GM18508 (cell line): ENCODE measurements around the gene ENTR1.

ENCODE experiments used
- ATAC-seq: cut with Tn5 transposase; IDR thresholded peaks from one replicate; pipeline ENCODE4 v1.9.1; 2021; ENCODE audit warnings: moderate number of reproducible peaks; ENCODE audit not compliant: insufficient read depth, unreplicated experiment

Gene ENTR1

DNA sequence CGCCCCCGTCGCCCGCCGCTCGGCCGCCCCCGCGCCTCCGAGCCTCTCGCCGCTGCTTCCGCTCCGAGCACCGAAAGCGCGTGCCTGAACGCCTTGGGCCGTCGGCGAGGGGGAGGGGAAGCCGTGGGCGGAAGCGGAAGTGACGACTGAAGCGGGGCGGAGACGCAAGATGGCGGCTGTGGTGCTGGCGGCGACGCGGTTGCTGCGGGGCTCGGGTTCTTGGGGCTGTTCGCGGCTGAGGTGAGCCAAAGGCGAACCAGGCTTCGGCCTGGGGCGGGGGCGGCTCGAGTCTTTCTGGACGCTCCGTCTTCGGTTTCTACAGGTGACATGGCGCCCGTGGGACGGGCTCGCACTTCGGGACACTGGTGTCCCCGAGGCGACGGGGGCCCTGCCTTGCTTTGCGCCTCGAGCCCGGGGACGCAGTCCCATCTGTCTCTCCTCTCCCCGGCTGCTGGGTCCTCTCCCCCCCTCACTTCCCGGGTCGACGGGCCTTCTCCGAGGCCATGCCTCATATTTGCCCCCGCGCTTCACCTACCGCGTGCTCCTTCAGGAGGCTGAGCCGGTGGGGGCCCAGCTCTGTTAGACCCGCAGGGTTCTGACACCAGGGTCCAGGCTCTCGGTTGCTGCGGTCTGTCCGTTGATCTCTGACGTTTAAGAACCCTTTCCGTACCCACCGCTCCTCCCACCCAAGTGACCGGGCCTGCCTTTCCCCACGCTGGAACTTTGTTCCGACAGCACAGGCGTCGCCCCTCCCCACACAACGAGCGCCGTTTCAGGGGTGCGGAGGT, at the start of gene ENTR1, which contains the start of gene PMPCA:
TSS of gene ENTR1 (minus strand) at position 115 of the 788 bp plus-strand sequence. CDS start 217 bp downstream, outside the sequence.
TSS of gene PMPCA (plus strand) at position 159 of the 788 bp plus-strand sequence. CDS start at position 170, 11 bp downstream.
- ATAC-seq = no peak

DNA sequence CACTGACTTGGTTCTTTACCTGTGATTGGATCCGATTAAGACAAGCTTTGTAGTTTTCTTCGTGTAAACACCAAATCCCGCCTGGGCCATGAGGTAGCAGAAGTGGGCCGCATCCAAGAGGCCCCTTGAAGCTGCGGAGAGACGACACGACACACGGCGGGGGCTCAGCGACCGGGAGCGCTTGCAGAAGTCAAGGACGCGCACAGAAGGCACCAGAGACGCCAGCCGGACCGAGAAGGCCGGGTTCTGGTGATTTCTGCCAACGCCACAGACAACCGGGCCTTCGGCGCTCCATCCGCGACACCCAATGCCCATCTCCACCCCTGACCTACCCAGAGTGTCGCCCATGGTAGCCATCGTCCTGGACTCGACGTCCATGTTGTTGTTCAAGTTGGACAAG, 49.0 kb upstream of the ENTR1 start:
- no peak for ATAC-seq

DNA sequence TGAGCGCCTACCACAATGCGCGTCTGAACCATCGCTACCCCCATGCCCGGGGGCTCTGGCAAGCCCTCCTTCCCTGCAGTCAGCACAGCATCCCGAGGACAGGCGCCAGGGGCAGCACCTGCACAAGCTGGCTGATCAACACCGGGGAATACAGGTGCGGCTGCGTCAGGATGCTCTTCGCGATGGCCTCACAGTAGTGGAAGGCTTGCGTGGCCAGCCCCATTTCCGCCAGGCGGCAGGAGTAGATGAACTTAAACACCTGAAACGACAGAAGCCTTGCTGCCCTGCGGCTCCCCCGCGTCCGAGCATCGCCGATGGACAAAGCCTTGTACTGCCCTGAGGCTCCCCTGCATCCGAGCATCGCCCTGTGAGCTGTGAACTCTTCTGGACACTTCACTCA, 46.9 kb upstream of the ENTR1 start:
- no peak for ATAC-seq

DNA sequence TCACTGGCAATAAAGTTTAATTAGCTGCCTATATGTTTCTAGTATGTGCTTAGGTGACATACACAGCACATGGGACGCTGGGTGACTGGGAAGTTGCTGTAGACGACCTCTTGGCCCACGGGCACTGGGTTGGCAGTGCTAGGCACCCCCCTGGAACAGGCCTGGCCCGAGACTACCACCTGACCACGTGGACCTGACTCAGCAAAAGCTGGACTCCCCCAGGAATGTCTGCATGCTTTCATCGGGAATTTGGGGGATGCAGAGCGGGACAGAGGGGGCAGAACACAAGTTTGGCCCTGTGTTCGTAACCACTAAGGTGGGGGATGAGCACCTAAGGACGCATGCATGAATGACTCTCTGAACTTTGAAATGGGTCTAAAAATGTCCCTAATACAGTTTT, 45.8 kb upstream of the ENTR1 start:
- ATAC-seq = no peak

- ATAC-seq = no peak
Measured at GRCh38 chr9:136455043-136456002, 44.9 kb upstream of the ENTR1 start.

GRCh38 chr9:136454026-136454796, 43.8 kb upstream of the ENTR1 start:
- no peak for ATAC-seq

GRCh38 chr9:136453326-136453725, 42.9 kb upstream of the ENTR1 start:
- ATAC-seq = no peak

GRCh38 chr9:136451221-136451877, 40.9 kb upstream of the ENTR1 start:
- no peak for ATAC-seq

DNA sequence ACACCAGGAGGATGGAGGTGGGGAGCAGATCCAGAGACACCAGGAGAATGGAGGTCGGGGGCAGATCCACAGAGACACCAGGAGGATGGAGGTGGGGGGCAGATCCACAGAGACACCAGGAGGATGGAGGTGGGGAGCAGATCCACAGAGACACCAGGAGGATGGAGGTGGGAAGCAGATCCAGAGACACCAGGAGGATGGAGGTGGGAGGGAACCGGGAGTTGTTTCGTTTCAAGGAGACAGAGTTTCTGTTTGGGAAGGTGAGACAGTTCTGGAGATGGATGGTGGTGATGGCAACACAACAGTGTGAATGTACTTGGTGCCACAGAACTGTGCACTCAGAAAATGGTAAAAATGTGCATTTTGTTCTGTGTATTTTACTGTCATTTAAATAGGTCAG, 38.2 kb upstream of the ENTR1 start:
- no peak for ATAC-seq

DNA sequence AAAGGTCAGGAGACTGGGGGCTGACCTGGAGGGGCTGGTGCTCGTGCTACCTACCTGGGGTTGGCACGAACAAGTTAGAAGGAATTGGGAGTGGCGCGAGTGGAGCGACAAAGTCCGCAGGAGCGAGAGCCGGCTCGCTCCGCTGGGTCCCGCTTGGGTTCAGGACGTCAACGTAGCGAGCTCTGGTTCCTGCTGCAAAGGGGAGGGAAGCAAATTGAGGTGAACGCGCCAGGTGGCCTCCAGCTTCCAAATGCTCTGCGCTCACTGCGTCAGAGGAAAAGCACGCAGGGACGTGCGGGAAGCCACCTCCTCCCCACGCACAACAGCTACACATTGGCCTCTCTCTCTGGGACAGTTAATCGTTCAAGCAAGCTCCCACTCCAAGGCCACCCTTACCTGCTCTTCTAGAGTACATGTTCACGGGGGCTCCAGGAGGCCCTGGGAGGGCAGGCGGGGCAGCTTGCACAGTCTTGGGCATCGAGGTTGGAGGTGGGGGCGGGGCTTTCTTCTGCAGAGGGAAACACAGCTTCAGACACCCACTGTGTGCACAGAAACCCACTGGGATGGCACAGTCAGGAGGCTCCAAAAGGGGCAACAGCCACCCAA, 36.9 kb upstream of the ENTR1 start:
- ATAC-seq = no peak

GRCh38 chr9:136445799-136446198, 35.4 kb upstream of the ENTR1 start:
- no peak for ATAC-seq

GRCh38 chr9:136444102-136444501, 33.7 kb upstream of the ENTR1 start:
- no peak for ATAC-seq

GRCh38 chr9:136443687-136444086, 33.3 kb upstream of the ENTR1 start:
- ATAC-seq = no peak

- ATAC-seq = no peak
Measured at GRCh38 chr9:136443087-136443486, 32.7 kb upstream of the ENTR1 start.

DNA sequence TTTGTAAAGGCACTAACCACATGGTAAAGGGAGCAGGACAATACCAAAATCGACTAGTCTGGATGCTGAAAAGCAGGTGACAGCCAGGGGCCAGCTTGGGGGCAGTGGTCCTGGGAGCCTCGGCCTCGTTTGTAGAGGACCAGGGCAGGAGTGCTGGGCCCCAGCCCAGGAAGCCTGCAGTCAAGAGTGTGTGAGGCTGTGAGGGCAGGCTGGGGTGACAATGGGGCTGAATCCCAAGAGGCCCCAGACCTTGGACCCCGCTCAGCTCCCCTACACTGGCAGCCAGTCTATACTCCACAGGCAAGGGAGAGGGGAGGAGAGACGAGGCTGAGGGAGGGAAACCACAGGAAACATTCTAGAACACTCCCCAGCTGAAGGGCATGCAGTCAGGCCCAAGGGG, 31.9 kb upstream of the ENTR1 start:
- ATAC-seq = no peak

DNA sequence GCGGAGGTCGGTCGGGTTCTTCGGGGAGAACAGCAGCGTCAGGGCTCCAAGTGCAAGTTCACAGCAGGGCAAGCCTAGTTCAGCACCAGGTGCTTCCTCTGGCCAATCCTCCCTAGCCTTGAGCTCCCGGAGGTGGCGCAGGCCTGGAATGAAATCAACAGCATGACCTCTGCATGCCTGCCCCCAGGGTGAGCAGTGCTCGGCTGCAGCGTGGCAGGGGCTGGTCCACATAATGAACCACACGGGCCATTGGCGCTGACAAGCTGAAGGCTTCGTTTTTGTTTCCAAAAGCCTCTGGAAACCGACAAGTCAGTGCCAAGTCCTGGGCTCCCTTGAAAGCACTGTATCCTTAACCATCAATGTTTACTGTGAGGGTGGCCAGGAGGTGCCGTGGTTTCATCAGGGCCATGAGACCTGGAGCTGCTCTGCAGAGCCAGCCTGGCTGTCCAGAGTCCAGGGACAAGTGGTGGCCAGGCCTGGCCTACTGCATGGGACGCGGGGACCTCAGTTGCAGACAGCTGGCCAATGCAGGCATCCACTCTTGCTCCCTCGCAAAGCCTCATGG, 31.3 kb upstream of the ENTR1 start:
- ATAC-seq = no peak

GRCh38 chr9:136441191-136441680, 30.8 kb upstream of the ENTR1 start:
- ATAC-seq = no peak

DNA sequence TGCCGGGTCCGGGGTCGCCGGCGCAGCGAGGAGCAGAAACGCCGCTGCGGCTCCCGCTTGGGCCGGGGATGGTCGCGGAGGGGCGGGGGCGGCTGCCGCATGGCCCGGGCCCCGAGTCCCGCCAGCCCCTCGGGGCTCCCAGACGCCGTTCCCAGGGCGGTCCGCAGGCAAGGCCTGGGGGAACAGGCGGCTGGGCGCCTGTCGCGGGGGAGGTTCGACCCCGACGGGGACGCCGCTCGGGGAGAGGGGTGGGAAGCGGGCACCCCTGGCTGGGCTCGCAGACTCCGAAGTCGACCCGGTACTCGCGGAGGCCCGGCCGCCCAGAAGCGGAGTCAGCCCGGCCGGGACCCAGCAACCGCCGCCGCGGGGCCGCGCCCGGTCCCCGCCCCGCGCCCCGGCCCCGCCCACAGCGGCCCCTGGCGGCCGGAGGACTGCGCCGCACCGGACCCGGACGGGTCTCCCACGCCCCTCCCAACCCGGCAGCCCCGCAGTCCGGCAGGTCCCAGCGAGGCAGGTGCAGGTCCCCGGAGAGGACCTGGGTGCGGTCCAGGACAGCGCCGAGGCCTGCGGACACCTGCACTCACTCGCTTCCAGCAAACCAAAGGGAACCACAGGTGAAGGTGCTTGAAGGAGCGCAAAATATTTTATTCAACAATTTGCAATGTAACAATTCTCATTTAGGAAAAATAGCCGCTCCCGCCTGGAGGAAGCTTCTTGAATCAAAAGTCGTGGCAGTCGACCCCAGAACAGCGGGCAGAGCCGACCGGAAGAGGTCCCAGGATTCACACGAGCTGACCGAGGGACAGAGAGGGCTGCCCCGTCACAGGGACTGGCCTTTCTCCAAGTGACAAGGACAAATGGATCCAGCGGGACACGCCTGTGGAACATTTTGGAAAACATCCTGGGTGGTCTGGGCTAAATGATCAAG, 29.3 kb upstream of the ENTR1 start, which contains the start of gene INPP5E:
TSS of gene INPP5E (minus strand) at position 365 of the 928 bp plus-strand sequence. CDS start 426 bp downstream, outside the sequence.
- ATAC-seq = no peak
